ENCODE measurements around the gene CAMK1G.

CAMK1G gene

GRCh38 chr1:209583408-209583807 is at the start of gene CAMK1G:
Gene CAMK1G, plus strand, starts transcription at chr1:209583714. Its CDS starts 11,270 bp downstream, at chr1:209594984.
- no peak for FAIRE-seq

GRCh38 chr1:209534496-209535250 is 48.8 kb upstream of the CAMK1G start:
- no peak for FAIRE-seq

DNA sequence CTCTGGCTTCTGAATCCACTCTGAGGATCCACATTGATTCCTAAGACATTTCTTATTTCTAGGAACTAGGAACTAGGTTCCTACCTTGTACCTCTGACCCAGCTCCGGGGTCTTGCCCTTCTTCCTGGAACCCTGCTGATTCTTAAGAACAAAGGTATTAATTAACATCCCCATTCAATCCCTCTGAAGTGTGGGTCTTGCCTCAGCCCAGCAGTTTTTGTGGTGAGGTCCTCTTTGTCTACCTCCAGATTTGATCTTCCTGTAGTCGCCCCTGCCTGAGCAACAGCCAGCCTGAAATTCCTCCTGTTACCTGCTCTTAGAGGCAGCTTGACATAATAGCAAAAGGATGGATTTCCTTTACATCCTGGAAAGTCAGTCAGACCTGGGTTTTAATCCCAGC is 46.7 kb upstream of the CAMK1G start:
- no peak for FAIRE-seq

DNA sequence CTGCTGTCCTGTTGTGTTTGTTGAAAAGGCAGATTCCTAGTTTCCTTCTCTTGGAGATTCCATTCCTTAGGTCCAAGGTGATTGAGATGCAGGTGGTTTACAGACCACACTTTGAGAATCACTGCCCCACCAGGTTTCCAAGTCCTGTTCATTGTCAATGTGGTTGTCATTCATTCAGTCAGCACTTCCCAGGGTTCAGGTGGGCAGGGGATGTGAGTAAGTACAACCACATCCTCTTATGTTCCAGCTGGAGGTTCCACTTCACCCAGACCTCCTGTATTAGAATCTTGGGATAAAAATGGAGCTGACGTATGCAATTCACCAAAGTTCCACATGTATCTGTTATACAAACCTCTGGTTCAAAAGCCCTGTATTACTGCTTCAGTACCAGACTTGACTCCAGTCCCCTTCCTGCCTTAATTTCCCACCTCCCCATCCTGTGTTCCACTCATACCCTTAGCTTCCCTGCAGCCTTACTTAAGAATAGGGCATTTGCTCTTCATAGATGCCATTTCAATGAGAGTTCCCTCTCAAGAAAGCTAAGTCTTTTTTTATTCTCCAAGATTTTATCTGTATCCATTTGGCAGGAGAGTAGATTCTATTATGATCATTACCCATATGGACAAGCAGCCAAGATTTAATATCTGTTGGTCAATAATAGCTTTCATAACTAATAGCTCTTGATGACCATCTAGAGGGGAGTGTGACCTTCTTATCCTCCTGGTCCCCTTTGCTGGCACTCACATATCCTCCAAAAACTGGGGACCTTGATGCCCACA is 46.0 kb upstream of the CAMK1G start:
- FAIRE-seq, result no peak

- no peak for FAIRE-seq
Observed at GRCh38 chr1:209539576-209539975, 43.9 kb upstream of the CAMK1G start.

DNA sequence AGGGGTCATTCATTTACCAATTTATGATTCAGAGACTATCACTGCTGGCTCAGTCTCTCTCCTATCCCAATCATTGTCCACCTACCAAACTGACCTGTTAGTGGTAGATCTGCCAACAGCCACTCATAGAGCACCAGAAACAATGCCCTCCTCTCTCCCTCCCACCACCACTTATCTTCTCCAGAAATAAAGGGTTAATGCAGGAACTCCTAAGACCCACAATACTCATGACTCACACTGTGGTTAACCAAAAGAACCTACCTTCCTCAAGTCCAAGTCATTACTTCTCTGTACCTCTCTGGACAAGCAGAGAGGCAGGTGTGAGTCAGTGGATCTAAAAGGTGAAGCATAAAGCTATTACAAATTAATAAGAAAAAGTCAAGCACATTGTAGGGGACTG is 40.9 kb upstream of the CAMK1G start:
- no peak for FAIRE-seq

GRCh38 chr1:209544098-209544497 is 39.4 kb upstream of the CAMK1G start:
- no peak for FAIRE-seq

DNA sequence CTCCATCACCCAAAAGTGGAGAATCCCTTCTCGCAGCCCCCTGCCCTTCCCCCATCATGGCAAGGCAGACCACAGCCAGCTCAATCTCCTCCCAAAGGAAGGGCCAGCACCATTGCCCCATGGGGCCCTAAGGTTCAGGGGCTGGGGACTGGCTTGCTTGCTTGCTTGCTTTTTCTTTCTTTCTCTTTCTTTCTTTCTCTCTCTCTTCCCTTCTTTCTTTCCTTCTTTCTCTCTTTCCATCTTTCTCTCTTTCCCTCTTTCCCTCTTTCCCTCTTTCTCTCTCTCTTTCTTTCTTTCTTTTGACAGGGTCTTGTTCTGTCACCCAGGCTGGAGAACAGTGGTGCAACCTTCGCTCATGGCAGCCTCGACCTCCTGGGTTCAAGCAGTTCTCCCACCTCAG is 38.1 kb upstream of the CAMK1G start:
- no peak for FAIRE-seq

DNA sequence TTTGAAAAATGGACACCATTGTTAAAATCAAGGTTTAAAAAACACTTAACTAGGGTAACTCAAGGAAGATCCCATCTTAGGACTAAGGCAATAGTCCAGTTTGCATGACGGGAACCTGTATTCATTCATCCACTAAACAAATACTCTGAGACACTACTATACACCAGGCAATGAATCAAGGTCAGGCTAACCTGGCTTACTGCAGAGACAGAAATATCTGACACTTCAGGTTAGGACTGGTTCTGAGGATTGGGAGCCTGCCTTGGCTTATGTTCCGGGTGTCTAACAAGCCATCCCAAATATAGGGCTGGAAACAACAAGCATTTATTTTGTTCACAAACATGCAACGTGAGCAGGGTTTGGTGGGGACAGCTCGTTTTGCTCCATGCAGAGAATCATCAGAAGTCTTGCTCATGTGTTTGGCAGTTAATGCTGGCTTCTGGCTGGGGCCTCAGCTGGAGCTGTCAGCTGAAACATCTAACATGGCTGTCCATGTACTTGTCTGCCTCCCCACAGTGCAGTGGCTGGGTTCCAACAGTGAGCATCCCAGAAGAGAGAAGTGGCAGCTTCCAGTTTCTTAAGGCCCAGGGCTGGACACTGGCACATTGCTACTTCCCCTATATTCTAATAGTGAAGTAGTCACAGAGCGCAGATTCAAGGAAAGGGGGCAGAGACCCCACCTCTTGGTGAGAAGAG is 37.0 kb upstream of the CAMK1G start:
- FAIRE-seq, result no peak

DNA sequence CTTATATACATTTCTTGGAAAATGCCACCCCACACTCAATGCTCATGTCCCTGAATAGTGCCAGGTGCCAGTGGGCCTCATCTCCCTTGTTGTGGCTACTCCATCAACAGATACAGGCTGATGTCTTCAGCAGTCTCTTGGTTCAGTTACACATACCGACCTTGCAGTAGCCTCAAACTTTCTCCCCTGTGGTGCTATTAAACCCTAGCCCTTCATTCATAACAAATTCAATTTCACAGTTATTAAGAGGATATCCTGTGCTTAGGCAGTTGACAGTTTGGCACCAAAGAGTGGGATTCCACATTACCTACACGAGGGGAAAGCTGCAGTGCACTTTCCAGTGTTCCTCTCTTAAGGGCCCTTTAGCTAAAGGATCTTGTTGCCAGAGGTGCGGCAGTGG is 35.9 kb upstream of the CAMK1G start:
- FAIRE-seq, result no peak

DNA sequence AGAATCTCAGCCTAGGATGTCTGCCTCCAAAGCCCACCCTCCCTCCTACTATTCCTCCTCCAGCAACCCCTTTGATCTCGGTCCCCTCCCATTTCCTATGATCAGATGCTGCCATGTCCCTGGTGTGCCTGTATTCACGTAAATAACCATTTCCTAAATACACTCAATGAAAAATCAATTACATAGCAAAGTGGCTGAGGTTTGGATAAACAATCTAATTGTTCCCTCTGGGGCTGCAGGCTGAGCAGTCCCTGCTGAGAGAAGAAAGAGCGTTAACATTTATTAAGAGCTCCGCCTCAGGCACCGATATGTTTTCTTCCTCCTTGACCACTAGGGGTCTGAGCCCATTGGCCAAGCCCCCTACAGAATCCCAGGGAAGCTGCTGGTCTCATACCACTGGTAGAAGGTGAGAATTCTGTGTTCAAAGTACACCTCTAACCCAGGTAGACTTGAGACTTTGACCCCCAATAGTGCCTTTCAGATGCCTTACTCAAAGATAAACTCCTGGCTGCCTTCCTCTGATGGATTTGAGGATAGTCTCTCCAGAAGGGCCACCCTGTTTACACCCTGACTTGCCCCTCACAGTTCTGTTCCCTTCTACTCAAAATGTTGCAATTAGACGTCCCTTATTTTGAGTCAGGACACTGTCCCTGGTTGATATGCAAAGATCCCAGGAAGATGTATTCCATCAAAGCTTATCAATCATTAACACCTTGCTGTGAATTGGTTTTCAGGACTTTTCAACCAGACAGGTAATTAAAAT is 33.9 kb upstream of the CAMK1G start:
- FAIRE-seq, result no peak

- no peak for FAIRE-seq
Observed at GRCh38 chr1:209550519-209550918, 33.0 kb upstream of the CAMK1G start.

DNA sequence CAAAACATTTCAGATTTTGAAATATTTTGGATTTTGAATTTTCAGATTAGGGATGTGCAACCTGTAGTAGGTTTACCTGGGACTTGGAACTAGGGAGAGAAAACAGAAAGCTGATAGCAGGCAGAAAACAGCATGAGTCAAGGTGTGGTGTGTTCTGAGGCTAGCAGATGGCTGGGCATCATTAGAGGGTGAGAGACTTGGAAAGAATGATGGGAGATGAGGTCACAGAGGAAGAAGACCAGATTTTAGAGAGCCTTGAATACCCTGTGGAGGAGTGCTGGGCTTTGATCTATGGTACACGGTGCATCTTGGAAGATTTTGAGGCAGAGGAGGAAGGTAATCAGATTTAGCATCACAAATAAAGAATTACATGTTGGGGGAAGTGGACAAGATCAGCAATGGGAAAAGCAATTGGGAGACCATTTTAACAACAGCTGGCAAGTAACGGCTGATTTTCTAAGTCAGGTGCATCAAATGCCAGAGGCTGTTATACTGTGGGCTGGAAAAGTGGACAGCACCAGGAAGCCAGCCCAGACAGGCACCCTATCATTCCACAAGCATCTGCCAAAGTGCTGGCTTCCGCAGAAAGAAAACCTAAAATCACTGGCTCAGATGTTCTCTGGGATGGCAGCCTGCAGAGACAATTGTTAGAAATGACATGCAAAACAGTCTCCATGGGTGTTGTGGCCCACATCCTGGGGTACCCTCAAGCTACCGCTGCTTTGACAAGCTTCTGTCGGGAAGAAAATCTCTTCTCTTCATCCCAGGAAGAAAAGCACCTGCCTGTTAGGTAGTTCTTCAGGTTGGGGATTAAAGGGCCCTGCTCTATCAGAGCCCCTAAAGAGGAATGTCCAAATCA is 30.9 kb upstream of the CAMK1G start:
- no peak for FAIRE-seq

GRCh38 chr1:209554761-209555611 is 28.5 kb upstream of the CAMK1G start:
- FAIRE-seq, result no peak

- no peak for FAIRE-seq
Observed at GRCh38 chr1:209556162-209556690, 27.3 kb upstream of the CAMK1G start.

GRCh38 chr1:209557221-209557620 is 26.3 kb upstream of the CAMK1G start:
- no peak for FAIRE-seq

DNA sequence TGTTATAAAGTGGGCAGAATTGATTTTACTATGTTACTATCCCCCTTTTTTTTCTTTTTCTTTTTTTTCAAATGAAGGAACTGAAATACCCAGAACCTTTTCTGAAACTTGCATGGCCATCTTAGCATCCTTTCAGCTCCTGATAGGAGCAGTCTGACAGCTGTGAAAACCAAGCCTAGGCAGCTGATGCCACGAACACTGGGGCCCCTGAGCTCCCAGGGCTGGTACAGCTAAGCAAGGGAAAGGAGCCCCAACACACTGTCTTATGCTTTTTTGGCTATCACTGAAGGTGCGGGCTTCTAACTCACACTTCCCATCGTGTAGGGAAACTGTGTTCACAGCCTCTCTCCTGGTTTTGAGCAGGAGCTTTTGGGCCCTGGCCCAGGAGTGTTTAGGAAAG is 23.0 kb upstream of the CAMK1G start:
- FAIRE-seq, result no peak

DNA sequence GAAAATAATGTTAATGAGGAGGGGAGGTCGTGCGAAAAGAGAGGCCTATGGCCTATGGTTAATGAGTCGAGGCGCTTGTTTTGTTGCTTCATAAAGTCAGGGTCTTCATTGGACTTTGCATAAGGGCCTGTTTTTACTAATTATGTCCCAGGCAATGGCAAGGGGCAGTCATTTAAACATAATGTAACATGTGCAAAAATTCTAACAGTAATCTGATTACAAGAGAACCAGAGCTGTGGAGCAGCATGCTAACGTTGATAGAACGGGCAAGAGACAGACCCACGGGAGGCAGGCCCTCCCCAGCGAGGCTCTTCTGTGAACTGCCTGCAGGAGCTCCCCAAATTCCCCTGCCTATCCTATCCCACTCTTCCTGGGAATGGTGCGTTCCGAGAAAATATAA is 22.6 kb upstream of the CAMK1G start:
- no peak for FAIRE-seq

- FAIRE-seq, result no peak
Observed at GRCh38 chr1:209561532-209561931, 22.0 kb upstream of the CAMK1G start.

DNA sequence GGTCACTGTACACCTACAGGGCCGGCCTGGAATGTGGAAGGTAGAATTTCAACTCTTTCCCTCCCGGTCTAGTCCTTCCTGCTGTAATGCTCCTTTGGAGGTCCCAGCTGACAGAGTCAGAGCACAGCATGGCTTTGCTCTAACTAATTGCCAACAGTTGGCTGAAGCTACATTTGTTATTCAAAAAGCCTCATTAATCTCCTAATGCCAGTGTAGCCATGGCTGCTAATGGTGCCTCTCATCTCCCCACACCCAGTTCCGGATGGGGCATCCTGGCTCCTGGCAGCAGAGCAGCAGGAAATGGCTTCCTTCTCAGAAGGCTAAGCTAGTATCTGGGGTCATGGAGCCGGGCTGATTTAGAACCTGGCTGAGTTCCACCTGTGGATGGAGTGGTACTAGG is 18.7 kb upstream of the CAMK1G start:
- no peak for FAIRE-seq

Measured in TTC549 (cell line).